T-helper 2 cell treated with Interferon-gamma antibody and Interleukin-4, amounts not matched to agents 100 ng/mL and 5 ng/mL, for 36 hours (primary cell): ENCODE results near the gene RAB23. TPM values are rescaled to one million over a fixed set of nuclear protein-coding genes. Genes with fewer than 3 reads are reported as not detected.

Experiments
- intact Hi-C: fragments of 100-400 bp; cut with micrococcal nuclease; formaldehyde crosslinking; loops from one replicate; pipeline ENCODE4 v1.15.1; 2023
- total RNA-seq: library from RNA; stranded (reverse); gene quantifications from 2 replicates; pipeline ENCODE4 v1.2.3, GENCODE V29; 2022

RAB23 gene
- total RNA-seq, 1 donor from 2014 or later = 4.2 TPM

GRCh38 chr6:57183336-57183735 is 38.8 kb downstream of the RAB23 start:
- intact Hi-C loops = no loop called here

GRCh38 chr6:57182017-57182432 is 40.1 kb downstream of the RAB23 start:
- intact Hi-C loops = no loop called here

GRCh38 chr6:57180596-57180995 is 41.5 kb downstream of the RAB23 start:
- intact Hi-C loops = no loop called here

- intact Hi-C loops = loop anchor here (10.0 kb wide), 2 partner anchors 223 to 633 kb away; partner anchors contain the start of gene BEND6
These were observed 44.4 kb downstream of the RAB23 start for GRCh38 chr6:57177545-57178265.

GRCh38 chr6:57174511-57174907 is 47.6 kb downstream of the RAB23 start:
- intact Hi-C loops = loop anchor here (10.0 kb wide), 2 partner anchors 220 to 630 kb away; partner anchors contain the start of gene BEND6

GRCh38 chr6:57173886-57174510 is 48.1 kb downstream of the RAB23 start:
- intact Hi-C loops = loop anchor here (10.0 kb wide), 2 partner anchors 219 to 629 kb away; partner anchors contain the start of gene BEND6

GRCh38 chr6:57173056-57173885 is 48.8 kb downstream of the RAB23 start:
- intact Hi-C loops = loop anchor here (10.0 kb wide), 2 partner anchors 218 to 628 kb away; partner anchors contain the start of gene BEND6

GRCh38 chr6:57172136-57173055 is 49.7 kb downstream of the RAB23 start, which contains the start of gene BAG2:
BAG2 (plus strand) TSS chr6:57172326; CDS start chr6:57172698, 372 bp downstream.
- intact Hi-C loops = loop anchor here (1.0 to 10.0 kb wide), 8 partner anchors 24 to 628 kb away; partner anchors contain the start of genes BEND6, KIAA1586 and RAB23

GRCh38 chr6:57165080-57165479 is 57.0 kb downstream of the RAB23 start:
- intact Hi-C loops = no loop called here

- intact Hi-C loops = no loop called here
These were observed 58.2 kb downstream of the RAB23 start for GRCh38 chr6:57163956-57164355.

GRCh38 chr6:57162516-57162915 is 59.6 kb downstream of the RAB23 start:
- intact Hi-C loops = no loop called here

- intact Hi-C loops = no loop called here
These were observed 60.1 kb downstream of the RAB23 start for GRCh38 chr6:57162028-57162427.

GRCh38 chr6:57159127-57159526 is 63.0 kb downstream of the RAB23 start:
- intact Hi-C loops = no loop called here

- intact Hi-C loops = no loop called here
These were observed 63.4 kb downstream of the RAB23 start for GRCh38 chr6:57158658-57159057.

- intact Hi-C loops = loop anchor here (1.0 to 5.0 kb wide), 3 partner anchors 24 to 101 kb away; partner anchors contain the start of genes BAG2, KIAA1586 and ZNF451
These were observed 73.9 kb downstream of the RAB23 start for GRCh38 chr6:57147955-57148858.

- intact Hi-C loops = loop anchor here (5.0 kb wide), 2 partner anchors 55 to 100 kb away; partner anchors contain the start of genes KIAA1586 and ZNF451
These were observed 74.7 kb downstream of the RAB23 start for GRCh38 chr6:57147401-57147800.

GRCh38 chr6:57143690-57144089 is 78.4 kb downstream of the RAB23 start:
- intact Hi-C loops = no loop called here

GRCh38 chr6:57142178-57142525 is 80.0 kb downstream of the RAB23 start:
- intact Hi-C loops = no loop called here
